Neural progenitor cell (in vitro differentiated cells): ENCODE measurements around the gene GSG1L.

ENCODE experiments used
- EZH2 ChIP-seq: fragments of 200-600 bp; sonication (generic); IDR thresholded peaks from 2 replicates; pipeline ENCODE4 v1.6.1; 2017; ENCODE audit warnings: antibody characterized with exemption, mild to moderate bottlenecking, moderate library complexity
- TF ChIP-seq, protein P1 (sequence below): fragments of 200-600 bp; sonication (generic); IDR thresholded peaks from 2 replicates; pipeline ENCODE4 v1.5.1; 2017; ENCODE audit warnings: antibody characterized with exemption, mild to moderate bottlenecking

DNA sequence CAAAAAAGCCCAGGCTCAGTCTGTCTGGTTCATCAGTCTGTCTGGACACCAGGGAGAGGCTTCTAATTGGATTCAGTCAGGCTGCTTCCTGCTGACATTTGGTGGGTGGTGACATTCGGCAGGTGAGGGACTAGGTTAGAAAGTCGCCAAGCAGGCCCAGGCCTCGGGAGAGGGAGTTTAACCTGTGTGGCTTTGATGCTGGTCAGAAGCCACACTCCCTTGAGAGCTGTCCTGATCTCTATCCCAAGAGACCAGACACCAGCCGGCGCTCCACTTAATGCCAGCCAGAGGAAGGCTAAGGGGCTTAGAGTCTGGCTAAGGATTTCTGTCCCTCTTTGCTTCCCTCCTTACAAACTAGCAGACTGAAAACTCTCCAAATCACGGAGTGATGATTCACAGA is 135.0 kb downstream of the GSG1L start:
- TF ChIP-seq, protein P1, sequence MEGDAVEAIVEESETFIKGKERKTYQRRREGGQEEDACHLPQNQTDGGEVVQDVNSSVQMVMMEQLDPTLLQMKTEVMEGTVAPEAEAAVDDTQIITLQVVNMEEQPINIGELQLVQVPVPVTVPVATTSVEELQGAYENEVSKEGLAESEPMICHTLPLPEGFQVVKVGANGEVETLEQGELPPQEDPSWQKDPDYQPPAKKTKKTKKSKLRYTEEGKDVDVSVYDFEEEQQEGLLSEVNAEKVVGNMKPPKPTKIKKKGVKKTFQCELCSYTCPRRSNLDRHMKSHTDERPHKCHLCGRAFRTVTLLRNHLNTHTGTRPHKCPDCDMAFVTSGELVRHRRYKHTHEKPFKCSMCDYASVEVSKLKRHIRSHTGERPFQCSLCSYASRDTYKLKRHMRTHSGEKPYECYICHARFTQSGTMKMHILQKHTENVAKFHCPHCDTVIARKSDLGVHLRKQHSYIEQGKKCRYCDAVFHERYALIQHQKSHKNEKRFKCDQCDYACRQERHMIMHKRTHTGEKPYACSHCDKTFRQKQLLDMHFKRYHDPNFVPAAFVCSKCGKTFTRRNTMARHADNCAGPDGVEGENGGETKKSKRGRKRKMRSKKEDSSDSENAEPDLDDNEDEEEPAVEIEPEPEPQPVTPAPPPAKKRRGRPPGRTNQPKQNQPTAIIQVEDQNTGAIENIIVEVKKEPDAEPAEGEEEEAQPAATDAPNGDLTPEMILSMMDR = no peak
- TF ChIP-seq EZH2 = no peak
